Measurements from ENCODE around the gene GSTO2. TPM values are rescaled to one million over a fixed set of nuclear protein-coding genes. Genes with fewer than 3 reads are reported as not detected.
"Not testable (repeated sequence)": the region's sequence is repeated elsewhere in the genome, so short reads cannot be mapped to it uniquely, and the experiment has no call there.

Gene GSTO2
- total RNA-seq, result not detected in 2 replicates
- polyA plus RNA-seq (2012), result 0.21 TPM

- DNase-seq (ENCODE audit: low read depth), result no peak
Observed at GRCh38 chr10:104268713-104269645, at the start of gene GSTO2. Gene GSTO2, plus strand, starts transcription at chr10:104269184. Its CDS starts 5,732 bp downstream, at chr10:104274916.

GRCh38 chr10:104220522-104220921, 48.5 kb upstream of the GSTO2 start:
- DNase-seq (ENCODE audit: low read depth), result no peak

- peak; percentile 6 for DNase-seq (ENCODE audit: low read depth)
Observed at GRCh38 chr10:104223304-104223703, 45.7 kb upstream of the GSTO2 start.

GRCh38 chr10:104230490-104230889, 38.5 kb upstream of the GSTO2 start:
- no peak for DNase-seq (ENCODE audit: low read depth)

- DNase-seq (ENCODE audit: low read depth), result peak; percentile 96
Observed at GRCh38 chr10:104231784-104232612, 37.0 kb upstream of the GSTO2 start, which contains the start of gene CFAP43. Gene CFAP43, minus strand, starts transcription at chr10:104232364. Its CDS starts 118 bp downstream, at chr10:104232246.

GRCh38 chr10:104232613-104233102, 36.3 kb upstream of the GSTO2 start:
- no peak for DNase-seq (ENCODE audit: low read depth)

- DNase-seq (ENCODE audit: low read depth), result no peak
Observed at GRCh38 chr10:104233817-104234216, 35.2 kb upstream of the GSTO2 start.

GRCh38 chr10:104234934-104235333, 34.0 kb upstream of the GSTO2 start:
- no peak for DNase-seq (ENCODE audit: low read depth)

- DNase-seq (ENCODE audit: low read depth), result no peak
Observed at GRCh38 chr10:104235801-104236200, 33.2 kb upstream of the GSTO2 start.

GRCh38 chr10:104240078-104240477, 28.9 kb upstream of the GSTO2 start:
- DNase-seq (ENCODE audit: low read depth), result no peak

GRCh38 chr10:104242545-104242944, 26.4 kb upstream of the GSTO2 start:
- no peak for DNase-seq (ENCODE audit: low read depth)

GRCh38 chr10:104243009-104243408, 26.0 kb upstream of the GSTO2 start:
- not testable (repeated sequence) for DNase-seq (ENCODE audit: low read depth)

- no peak for DNase-seq (ENCODE audit: low read depth)
Observed at GRCh38 chr10:104243512-104243911, 25.5 kb upstream of the GSTO2 start.

GRCh38 chr10:104245066-104245632, 23.8 kb upstream of the GSTO2 start:
- no peak for DNase-seq (ENCODE audit: low read depth)

- no peak for DNase-seq (ENCODE audit: low read depth)
Observed at GRCh38 chr10:104246976-104247375, 22.0 kb upstream of the GSTO2 start.

- DNase-seq (ENCODE audit: low read depth), result no peak
Observed at GRCh38 chr10:104247513-104248146, 21.4 kb upstream of the GSTO2 start.

- DNase-seq (ENCODE audit: low read depth), result not testable (repeated sequence)
Observed at GRCh38 chr10:104248931-104249330, 20.1 kb upstream of the GSTO2 start.

GRCh38 chr10:104250371-104250770, 18.6 kb upstream of the GSTO2 start:
- DNase-seq (ENCODE audit: low read depth), result no peak

- DNase-seq (ENCODE audit: low read depth), result no peak
Observed at GRCh38 chr10:104251443-104251842, 17.5 kb upstream of the GSTO2 start.

GRCh38 chr10:104252368-104252767, 16.6 kb upstream of the GSTO2 start:
- DNase-seq (ENCODE audit: low read depth), result no peak

- no peak for DNase-seq (ENCODE audit: low read depth)
Observed at GRCh38 chr10:104253106-104253505, 15.9 kb upstream of the GSTO2 start.

Measured in myocyte (in vitro differentiated cells).